Brain microvascular endothelial cell (primary cell): ENCODE data around the gene TRUB2.

Experiments used
- DNase-seq: peaks from one replicate; pipeline ENCODE4 v3.0.0-alpha.2; 2020
- H3K27ac ChIP-seq: fragments of 250-450 bp; sonication (Bioruptor Pico); 2 replicates; pipeline ENCODE4 v1.5.1; 2020; ENCODE audit warnings: mild to moderate bottlenecking, moderate library complexity
- H3K27me3 ChIP-seq: fragments of 250-450 bp; sonication (Bioruptor Pico); replicated peaks from 2 replicates; pipeline ENCODE4 v1.5.1; 2020; ENCODE audit warnings: mild to moderate bottlenecking
- H3K36me3 ChIP-seq: fragments of 250-450 bp; sonication (Bioruptor Pico); replicated peaks from 2 replicates; pipeline ENCODE4 v1.5.1; 2020; ENCODE audit warnings: mild to moderate bottlenecking
- H3K4me3 ChIP-seq: 2 replicates; pipeline ENCODE4 v1.5.1; 2011; ENCODE audit warnings: low read depth, mild to moderate bottlenecking, control low read depth, low read length, moderate library complexity
- in situ Hi-C: cut with HindIII; loops from 2 replicates; pipeline ENCODE4 v1.10.0; 2017; ENCODE audit warnings: low sequenced_read_pairs, low pct_ligation_motif_present
- TF ChIP-seq, protein P1 (sequence below): IDR thresholded peaks from 2 replicates; pipeline ENCODE4 v1.5.1; 2011; ENCODE audit warnings: low read depth, mild to moderate bottlenecking, moderate library complexity, low read length, control low read depth, inconsistent platforms; ENCODE audit errors: missing control alignments

The TRUB2 gene

DNA sequence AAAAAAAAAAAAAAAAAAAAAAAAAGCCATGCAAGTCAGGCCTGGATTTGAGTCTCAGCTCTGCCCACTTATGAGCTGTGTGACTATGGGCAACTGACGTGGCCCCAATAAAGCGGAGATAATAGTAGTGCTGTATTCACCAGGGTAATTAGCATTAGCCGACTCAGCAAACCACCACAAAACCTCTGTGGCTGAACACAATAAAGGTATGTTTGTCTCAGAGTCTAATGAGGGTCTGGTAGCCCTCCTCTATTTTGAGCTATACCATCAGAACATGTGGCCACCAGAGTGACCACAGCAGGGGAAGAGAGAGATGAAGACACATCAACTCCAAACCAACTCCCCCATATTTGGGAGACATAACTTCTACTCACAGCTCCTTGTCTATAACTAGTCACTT lies 30.2 kb downstream of the TRUB2 start:
- DNase-seq = no peak
- TF ChIP-seq, protein P1, sequence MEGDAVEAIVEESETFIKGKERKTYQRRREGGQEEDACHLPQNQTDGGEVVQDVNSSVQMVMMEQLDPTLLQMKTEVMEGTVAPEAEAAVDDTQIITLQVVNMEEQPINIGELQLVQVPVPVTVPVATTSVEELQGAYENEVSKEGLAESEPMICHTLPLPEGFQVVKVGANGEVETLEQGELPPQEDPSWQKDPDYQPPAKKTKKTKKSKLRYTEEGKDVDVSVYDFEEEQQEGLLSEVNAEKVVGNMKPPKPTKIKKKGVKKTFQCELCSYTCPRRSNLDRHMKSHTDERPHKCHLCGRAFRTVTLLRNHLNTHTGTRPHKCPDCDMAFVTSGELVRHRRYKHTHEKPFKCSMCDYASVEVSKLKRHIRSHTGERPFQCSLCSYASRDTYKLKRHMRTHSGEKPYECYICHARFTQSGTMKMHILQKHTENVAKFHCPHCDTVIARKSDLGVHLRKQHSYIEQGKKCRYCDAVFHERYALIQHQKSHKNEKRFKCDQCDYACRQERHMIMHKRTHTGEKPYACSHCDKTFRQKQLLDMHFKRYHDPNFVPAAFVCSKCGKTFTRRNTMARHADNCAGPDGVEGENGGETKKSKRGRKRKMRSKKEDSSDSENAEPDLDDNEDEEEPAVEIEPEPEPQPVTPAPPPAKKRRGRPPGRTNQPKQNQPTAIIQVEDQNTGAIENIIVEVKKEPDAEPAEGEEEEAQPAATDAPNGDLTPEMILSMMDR = no peak
- no peaks in the 10 kb centered on the region for H3K36me3 ChIP-seq
- no peak overlapping the region for H3K4me3 ChIP-seq
- H3K27me3 ChIP-seq = no peaks in the 10 kb centered on the region
- no peak overlapping the region for H3K27ac ChIP-seq
- in situ Hi-C loops = no loop called here

DNA sequence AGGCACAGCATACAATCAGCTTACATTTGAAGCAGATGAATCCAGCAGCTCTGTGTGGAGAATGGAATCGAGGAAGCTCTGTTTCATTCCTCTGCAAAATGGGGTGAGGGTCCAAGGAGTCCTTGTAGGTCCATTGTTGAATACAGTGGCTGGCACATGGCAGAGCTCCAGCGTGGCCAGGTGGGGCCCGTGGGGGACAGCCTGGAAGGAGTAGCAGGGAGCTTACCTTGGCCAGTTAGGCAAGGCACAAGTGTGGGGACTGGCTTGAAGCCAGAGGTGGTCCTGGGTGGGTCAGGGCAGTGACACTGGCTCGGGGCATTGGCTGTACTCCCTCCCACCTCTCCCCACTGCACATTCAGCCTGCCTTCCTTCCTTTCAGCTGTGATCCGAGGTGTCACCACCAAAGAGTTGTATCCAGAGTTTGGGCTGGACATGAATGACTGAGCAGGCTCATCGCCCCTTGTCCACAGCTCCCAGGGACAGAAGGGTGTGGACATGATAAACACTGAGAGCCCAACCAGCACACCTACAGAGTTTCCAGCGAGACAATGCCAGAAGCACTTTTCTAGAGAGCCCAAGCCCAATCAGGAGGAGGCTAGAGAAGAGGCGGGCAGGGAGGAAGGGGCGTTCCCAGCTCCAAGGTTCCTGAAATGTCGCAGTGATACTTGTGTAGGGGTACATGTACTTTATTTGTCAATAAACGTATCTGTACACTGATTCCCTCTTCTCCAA lies 33.8 kb downstream of the TRUB2 start:
- TF ChIP-seq, protein P1 = no peak
- Histone ChIP-seq H3K36me3 (peaks cover 8% of the 10 kb centered on the region), H3K27me3 (no peaks in the 10 kb centered on the region), H3K27ac (no peak overlapping the region), H3K4me3 (no peak overlapping the region)
- in situ Hi-C loops = no loop called here
- DNase-seq = no peak

DNA sequence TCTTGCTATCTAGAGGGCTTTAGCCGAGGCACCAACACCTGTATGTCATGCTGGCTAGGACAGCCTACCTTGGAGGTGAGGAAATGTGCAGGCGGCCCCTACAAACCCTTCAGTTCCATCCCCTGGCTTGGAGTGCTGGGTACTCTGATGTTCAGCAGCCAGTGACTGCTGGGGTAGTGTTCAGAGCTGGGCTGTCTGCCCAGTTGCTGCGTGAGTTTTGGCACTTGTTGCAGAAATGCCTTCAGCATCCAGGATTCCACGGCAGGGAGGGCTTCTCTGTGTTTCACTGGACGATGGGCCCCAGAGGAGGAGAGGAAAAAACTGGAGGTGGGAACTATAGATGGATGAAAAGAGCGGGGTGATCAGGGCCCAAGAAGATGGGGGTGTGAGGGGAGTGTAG lies 35.8 kb downstream of the TRUB2 start:
- Histone ChIP-seq H3K27ac (no peak overlapping the region), H3K4me3 (no peak overlapping the region), H3K27me3 (no peaks in the 10 kb centered on the region), H3K36me3 (peaks cover 8% of the 10 kb centered on the region)
- in situ Hi-C loops = no loop called here
- TF ChIP-seq, protein P1 = no peak
- no peak for DNase-seq

DNA sequence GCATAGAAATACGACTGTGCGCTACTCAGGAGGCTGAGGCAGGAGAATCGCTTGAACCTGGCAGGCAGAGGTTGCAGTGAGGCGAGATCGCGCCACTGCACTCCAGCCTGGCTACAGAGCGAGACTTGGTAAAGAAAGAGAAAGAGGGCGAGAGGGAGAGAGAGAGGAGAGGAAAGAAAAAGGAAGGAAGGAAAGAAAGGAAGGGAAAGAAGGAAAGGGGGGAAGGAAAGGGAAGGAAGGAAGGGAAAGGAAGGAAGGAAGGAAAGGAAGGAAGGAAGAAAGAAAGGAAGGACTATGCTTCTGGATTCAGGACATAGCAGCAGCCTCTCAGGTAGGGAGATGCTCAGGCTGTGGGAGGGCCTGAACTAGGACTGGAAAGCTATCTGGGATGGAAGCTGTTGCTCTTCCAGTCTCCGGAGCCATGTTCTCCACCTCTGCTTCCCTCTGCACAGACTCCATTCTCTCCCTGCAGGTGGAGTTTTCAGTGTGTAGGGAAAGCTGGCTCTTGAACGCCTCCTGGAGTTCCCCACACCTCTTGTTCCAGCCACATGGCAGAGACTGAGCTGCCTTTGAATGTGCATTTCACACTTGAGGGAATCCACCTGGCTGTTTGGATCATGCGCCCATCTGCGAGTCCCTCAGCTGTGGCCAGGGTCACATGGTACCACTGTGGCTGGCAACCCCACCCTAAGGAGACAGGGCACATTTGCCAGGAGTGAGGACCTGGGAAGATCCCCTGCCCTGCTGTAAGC lies 37.0 kb downstream of the TRUB2 start:
- Histone ChIP-seq H3K4me3 (no peak overlapping the region), H3K27ac (no peak overlapping the region), H3K36me3 (peaks cover 8% of the 10 kb centered on the region), H3K27me3 (no peaks in the 10 kb centered on the region)
- no peak for DNase-seq
- in situ Hi-C loops = no loop called here
- TF ChIP-seq, protein P1 = no peak

DNA sequence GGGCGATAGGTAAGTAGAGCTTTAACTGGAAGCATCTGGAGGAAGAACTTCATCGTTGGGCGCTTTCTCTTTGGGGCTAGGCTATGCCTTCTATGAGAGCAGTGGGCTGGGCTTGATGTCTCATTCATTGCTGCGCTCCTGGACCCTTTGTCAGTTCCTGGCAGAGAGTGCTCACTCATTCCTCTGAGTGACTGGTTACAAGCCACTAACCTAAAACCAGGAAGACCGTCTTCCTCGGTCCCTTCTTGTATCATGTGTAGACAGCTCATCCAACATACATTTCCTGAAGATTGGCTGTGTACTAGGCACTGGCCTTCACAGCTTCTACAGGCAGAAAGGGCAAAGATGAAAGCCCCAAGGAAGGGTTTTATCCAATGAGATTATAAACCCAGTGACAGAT lies 39.7 kb downstream of the TRUB2 start:
- TF ChIP-seq, protein P1 = no peak
- peak; percentile 73 for DNase-seq
- in situ Hi-C loops = no loop called here
- H3K4me3 ChIP-seq = no peak overlapping the region
- peak overlapping the region; percentile 41 for H3K27ac ChIP-seq
- H3K27me3 ChIP-seq = no peaks in the 10 kb centered on the region
- peaks cover 8% of the 10 kb centered on the region for H3K36me3 ChIP-seq
